Parathyroid adenoma (tissue), 2 donors: ENCODE data around the gene PML.

Experiments
- H2AFZ ChIP-seq: fragments of 300-600 bp; sonication (generic); one replicate; pipeline ENCODE4 v1.7.0; 2017; ENCODE audit warnings: antibody characterized with exemption, mild to moderate bottlenecking
- H3K27ac ChIP-seq: fragments of 300-600 bp; sonication (generic); one replicate; pipeline ENCODE4 v1.7.0; 2017
- H3K27me3 ChIP-seq: fragments of 300-600 bp; sonication (generic); one replicate; pipeline ENCODE4 v1.7.0; 2017; ENCODE audit warnings: low read length; ENCODE audit not compliant: control insufficient read depth, insufficient read depth
- H3K36me3 ChIP-seq: fragments of 300-600 bp; sonication (generic); one replicate; pipeline ENCODE4 v1.7.0; 2017; ENCODE audit warnings: low read length; ENCODE audit not compliant: control insufficient read depth, insufficient read depth
- H3K4me1 ChIP-seq: fragments of 300-600 bp; sonication (generic); one replicate; pipeline ENCODE4 v1.7.0; 2017; ENCODE audit warnings: control low read depth
- H3K4me2 ChIP-seq: fragments of 300-600 bp; sonication (generic); one replicate; pipeline ENCODE4 v1.7.0; 2017; ENCODE audit warnings: low read length
- H3K4me3 ChIP-seq: fragments of 300-600 bp; sonication (generic); one replicate; pipeline ENCODE4 v1.7.0; 2017; ENCODE audit warnings: low read depth, low read length
- H3K79me2 ChIP-seq: fragments of 300-600 bp; sonication (generic); one replicate; pipeline ENCODE4 v1.7.0; 2017; ENCODE audit warnings: control low read depth
- H3K9ac ChIP-seq: fragments of 300-600 bp; sonication (generic); one replicate; pipeline ENCODE4 v1.7.0; 2017; ENCODE audit warnings: mild to moderate bottlenecking
- H3K9me3 ChIP-seq: fragments of 300-600 bp; sonication (generic); one replicate; pipeline ENCODE4 v1.7.0; 2017; ENCODE audit warnings: low read length; ENCODE audit not compliant: control insufficient read depth
- TF ChIP-seq, protein P1 (sequence below): fragments of 300-600 bp; sonication (generic); IDR thresholded peaks from one replicate; pipeline ENCODE4 v1.7.0; 2017; ENCODE audit warnings: antibody characterized with exemption, mild to moderate bottlenecking
- donor health status: primary hyperparathyroidism.

PML gene

DNA sequence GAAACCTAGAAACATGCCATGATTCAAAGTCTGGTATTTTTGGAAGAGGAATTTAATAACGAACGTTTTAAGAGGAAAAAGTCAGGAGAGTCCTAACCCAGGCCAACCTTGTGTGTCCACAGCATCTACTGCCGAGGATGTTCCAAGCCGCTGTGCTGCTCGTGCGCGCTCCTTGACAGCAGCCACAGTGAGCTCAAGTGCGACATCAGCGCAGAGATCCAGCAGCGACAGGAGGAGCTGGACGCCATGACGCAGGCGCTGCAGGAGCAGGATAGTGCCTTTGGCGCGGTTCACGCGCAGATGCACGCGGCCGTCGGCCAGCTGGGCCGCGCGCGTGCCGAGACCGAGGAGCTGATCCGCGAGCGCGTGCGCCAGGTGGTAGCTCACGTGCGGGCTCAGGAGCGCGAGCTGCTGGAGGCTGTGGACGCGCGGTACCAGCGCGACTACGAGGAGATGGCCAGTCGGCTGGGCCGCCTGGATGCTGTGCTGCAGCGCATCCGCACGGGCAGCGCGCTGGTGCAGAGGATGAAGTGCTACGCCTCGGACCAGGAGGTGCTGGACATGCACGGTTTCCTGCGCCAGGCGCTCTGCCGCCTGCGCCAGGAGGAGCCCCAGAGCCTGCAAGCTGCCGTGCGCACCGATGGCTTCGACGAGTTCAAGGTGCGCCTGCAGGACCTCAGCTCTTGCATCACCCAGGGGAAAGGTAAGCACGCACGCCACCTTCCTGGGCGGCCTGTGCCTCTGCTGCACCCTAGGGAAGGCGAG, 28.4 kb downstream of the PML start:
- Histone ChIP-seq H2AFZ (no peak overlapping the region), H3K36me3 (no peaks in the 10 kb centered on the region), H3K79me2 (no peaks in the 10 kb centered on the region), H3K27me3 (no peaks in the 10 kb centered on the region), H3K4me2 (no peak overlapping the region), H3K9ac (no peak overlapping the region), H3K4me3 (no peak overlapping the region), H3K4me1 (no peaks in the 10 kb centered on the region), H3K27ac (no peak overlapping the region), H3K9me3 (no peaks in the 10 kb centered on the region)
- TF ChIP-seq, protein P1, sequence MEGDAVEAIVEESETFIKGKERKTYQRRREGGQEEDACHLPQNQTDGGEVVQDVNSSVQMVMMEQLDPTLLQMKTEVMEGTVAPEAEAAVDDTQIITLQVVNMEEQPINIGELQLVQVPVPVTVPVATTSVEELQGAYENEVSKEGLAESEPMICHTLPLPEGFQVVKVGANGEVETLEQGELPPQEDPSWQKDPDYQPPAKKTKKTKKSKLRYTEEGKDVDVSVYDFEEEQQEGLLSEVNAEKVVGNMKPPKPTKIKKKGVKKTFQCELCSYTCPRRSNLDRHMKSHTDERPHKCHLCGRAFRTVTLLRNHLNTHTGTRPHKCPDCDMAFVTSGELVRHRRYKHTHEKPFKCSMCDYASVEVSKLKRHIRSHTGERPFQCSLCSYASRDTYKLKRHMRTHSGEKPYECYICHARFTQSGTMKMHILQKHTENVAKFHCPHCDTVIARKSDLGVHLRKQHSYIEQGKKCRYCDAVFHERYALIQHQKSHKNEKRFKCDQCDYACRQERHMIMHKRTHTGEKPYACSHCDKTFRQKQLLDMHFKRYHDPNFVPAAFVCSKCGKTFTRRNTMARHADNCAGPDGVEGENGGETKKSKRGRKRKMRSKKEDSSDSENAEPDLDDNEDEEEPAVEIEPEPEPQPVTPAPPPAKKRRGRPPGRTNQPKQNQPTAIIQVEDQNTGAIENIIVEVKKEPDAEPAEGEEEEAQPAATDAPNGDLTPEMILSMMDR, result no peak

DNA sequence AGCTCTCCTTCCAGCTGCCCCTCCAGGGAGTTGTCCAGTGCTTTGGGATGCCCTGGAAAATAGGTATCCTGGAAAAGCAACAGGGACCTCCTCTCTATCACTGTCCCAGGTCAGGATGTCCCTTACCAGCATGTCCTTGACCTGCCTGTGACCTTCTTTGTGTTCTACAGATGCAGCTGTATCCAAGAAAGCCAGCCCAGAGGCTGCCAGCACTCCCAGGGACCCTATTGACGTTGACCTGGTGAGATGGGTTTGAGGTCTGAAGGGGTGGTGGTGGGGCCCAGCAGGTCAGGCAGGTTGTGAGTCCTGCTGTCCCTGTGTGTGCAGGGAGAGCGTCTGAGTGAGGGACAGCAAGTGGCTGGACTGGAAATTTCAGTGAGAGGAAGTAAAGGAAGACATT, 30.2 kb downstream of the PML start:
- no peak overlapping the region for H3K4me3 ChIP-seq
- H3K79me2 ChIP-seq, result no peaks in the 10 kb centered on the region
- H3K9ac ChIP-seq, result no peak overlapping the region
- H2AFZ ChIP-seq, result no peak overlapping the region
- no peak overlapping the region for H3K4me2 ChIP-seq
- H3K9me3 ChIP-seq, result no peaks in the 10 kb centered on the region
- H3K4me1 ChIP-seq, result no peaks in the 10 kb centered on the region
- H3K27ac ChIP-seq, result no peak overlapping the region
- H3K27me3 ChIP-seq, result no peaks in the 10 kb centered on the region
- TF ChIP-seq, protein P1, result no peak
- no peaks in the 10 kb centered on the region for H3K36me3 ChIP-seq

- H3K4me1 ChIP-seq, result no peaks in the 10 kb centered on the region
- no peak overlapping the region for H3K4me2 ChIP-seq
- no peak overlapping the region for H2AFZ ChIP-seq
- H3K9ac ChIP-seq, result no peak overlapping the region
- H3K4me3 ChIP-seq, result no peak overlapping the region
- no peak overlapping the region for H3K27ac ChIP-seq
- TF ChIP-seq, protein P1, result no peak
- H3K27me3 ChIP-seq, result no peaks in the 10 kb centered on the region
- H3K36me3 ChIP-seq, result no peaks in the 10 kb centered on the region
- no peaks in the 10 kb centered on the region for H3K79me2 ChIP-seq
- no peaks in the 10 kb centered on the region for H3K9me3 ChIP-seq
These were observed 30.9 kb downstream of the PML start for GRCh38 chr15:74025436-74025835.

- Histone ChIP-seq H3K36me3 (no peaks in the 10 kb centered on the region), H3K79me2 (no peaks in the 10 kb centered on the region), H3K4me3 (no peak overlapping the region), H3K4me1 (no peaks in the 10 kb centered on the region), H3K27me3 (no peaks in the 10 kb centered on the region), H3K9ac (no peak overlapping the region), H3K27ac (no peak overlapping the region), H2AFZ (no peak overlapping the region), H3K4me2 (no peak overlapping the region), H3K9me3 (no peaks in the 10 kb centered on the region)
- TF ChIP-seq, protein P1, result no peak
These were observed 33.2 kb downstream of the PML start for GRCh38 chr15:74027688-74028087.

DNA sequence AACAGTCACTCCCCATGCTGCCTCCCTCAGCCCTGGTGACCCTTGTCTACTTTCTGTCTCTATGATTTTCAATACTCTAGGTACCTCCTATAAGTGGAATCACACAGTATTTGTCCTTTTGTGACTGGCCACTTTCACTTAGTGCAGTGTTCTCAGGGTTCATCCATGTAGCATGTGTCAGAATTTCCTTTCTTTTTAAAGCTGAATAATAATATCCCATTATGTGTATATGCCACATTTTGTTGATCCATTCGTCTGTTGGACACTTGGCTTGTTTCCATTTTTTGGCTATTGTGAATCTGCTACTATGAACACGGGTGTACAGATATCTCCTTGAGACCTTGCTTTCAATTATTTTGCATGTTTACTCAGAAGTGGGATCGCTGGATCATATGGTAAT, 34.1 kb downstream of the PML start:
- Histone ChIP-seq H3K27ac (no peak overlapping the region), H3K79me2 (no peaks in the 10 kb centered on the region), H3K4me1 (no peaks in the 10 kb centered on the region), H3K9ac (no peak overlapping the region), H3K4me3 (no peak overlapping the region), H3K9me3 (no peaks in the 10 kb centered on the region), H2AFZ (no peak overlapping the region), H3K4me2 (no peak overlapping the region), H3K27me3 (no peaks in the 10 kb centered on the region), H3K36me3 (no peaks in the 10 kb centered on the region)
- TF ChIP-seq, protein P1, result no peak
